Trophoblast cell (in vitro differentiated cells and primary cell): ENCODE measurements around the gene CKMT2.

Experiments
- DNase-seq, 2 donors: peaks; one replicate each; pipeline ENCODE4 v3.0.0-alpha.2; 2016
- H2AFZ ChIP-seq: 2 replicates; pipeline ENCODE4 v1.6.1; 2013; ENCODE audit warnings: low read length, moderate library complexity, mild to moderate bottlenecking; ENCODE audit not compliant: insufficient read depth, poor library complexity
- H2AK5ac ChIP-seq: 2 replicates; pipeline ENCODE4 v1.6.1; 2013; ENCODE audit warnings: mild to moderate bottlenecking, low read length
- H2BK120ac ChIP-seq: 2 replicates; pipeline ENCODE4 v1.6.1; 2013; ENCODE audit warnings: low read length, mild to moderate bottlenecking, moderate library complexity; ENCODE audit not compliant: insufficient read depth, poor library complexity
- H2BK12ac ChIP-seq: 2 replicates; pipeline ENCODE4 v1.6.1; 2013; ENCODE audit warnings: mild to moderate bottlenecking, low read length, moderate library complexity
- H2BK5ac ChIP-seq: 2 replicates; pipeline ENCODE4 v1.6.1; 2013; ENCODE audit warnings: low read length, low read depth, moderate library complexity, mild to moderate bottlenecking; ENCODE audit not compliant: poor library complexity
- H3K14ac ChIP-seq: 2 replicates; pipeline ENCODE4 v1.6.1; 2013; ENCODE audit warnings: mild to moderate bottlenecking, low read length
- H3K18ac ChIP-seq: 2 replicates; pipeline ENCODE4 v1.6.1; 2013; ENCODE audit warnings: mild to moderate bottlenecking, low read length
- H3K23ac ChIP-seq: 2 replicates; pipeline ENCODE4 v1.6.1; 2013; ENCODE audit warnings: low read length
- H3K27ac ChIP-seq: 2 replicates; pipeline ENCODE4 v1.5.1; 2013; ENCODE audit warnings: low read depth, mild to moderate bottlenecking, inconsistent platforms, low read length, moderate library complexity
- H3K27me3 ChIP-seq: 2 replicates; pipeline ENCODE4 v1.6.1; 2013; ENCODE audit warnings: inconsistent platforms, mild to moderate bottlenecking, low read length, moderate library complexity; ENCODE audit not compliant: insufficient read depth
- H3K36me3 ChIP-seq, 2 experiments: 1 replicate in 1 of 2; 2 replicates in 1 of 2; pipeline ENCODE4 v1.6.1; 2013; ENCODE audit warnings: low read length in 2 of 2, mild to moderate bottlenecking in 2 of 2, moderate library complexity in 1 of 2; ENCODE audit not compliant: insufficient read depth in 2 of 2, control insufficient read depth in 1 of 2
- H3K4ac ChIP-seq: 2 replicates; pipeline ENCODE4 v1.6.1; 2013; ENCODE audit warnings: low read depth, mild to moderate bottlenecking, low read length, moderate library complexity
- H3K4me1 ChIP-seq, 2 experiments: 1 replicate in 1 of 2; 2 replicates in 1 of 2; pipeline ENCODE4 v1.6.1; 2013; ENCODE audit warnings: low read length in 2 of 2, mild to moderate bottlenecking in 2 of 2, moderate library complexity in 1 of 2; ENCODE audit not compliant: insufficient read depth in 2 of 2, control insufficient read depth in 1 of 2
- H3K4me2 ChIP-seq: 2 replicates; pipeline ENCODE4 v1.6.1; 2013; ENCODE audit warnings: inconsistent platforms, mild to moderate bottlenecking, low read length, moderate library complexity
- H3K4me3 ChIP-seq: 2 replicates; pipeline ENCODE4 v1.5.1; 2013; ENCODE audit warnings: mild to moderate bottlenecking, low read depth, low read length, inconsistent platforms
- H3K79me1 ChIP-seq: one replicate; pipeline ENCODE4 v1.6.1; 2013; ENCODE audit warnings: low read length
- H3K79me2 ChIP-seq: 2 replicates; pipeline ENCODE4 v1.6.1; 2013; ENCODE audit warnings: low read length, mild to moderate bottlenecking; ENCODE audit not compliant: control insufficient read depth, insufficient read depth, poor library complexity
- H3K9ac ChIP-seq: 2 replicates; pipeline ENCODE4 v1.6.1; 2013; ENCODE audit warnings: mild to moderate bottlenecking, low read length
- H3K9me3 ChIP-seq: 2 replicates; pipeline ENCODE4 v1.6.1; 2013; ENCODE audit warnings: low read depth, mild to moderate bottlenecking, control low read depth, inconsistent platforms, low read length; ENCODE audit not compliant: insufficient read depth
- H4K12ac ChIP-seq: 2 replicates; pipeline ENCODE4 v1.6.1; 2013; ENCODE audit warnings: low read depth, mild to moderate bottlenecking, low read length, moderate library complexity
- H4K8ac ChIP-seq: 2 replicates; pipeline ENCODE4 v1.6.1; 2013; ENCODE audit warnings: low read depth, mild to moderate bottlenecking, low read length, moderate library complexity
- H4K91ac ChIP-seq: one replicate; pipeline ENCODE4 v1.6.1; 2013; ENCODE audit warnings: low read depth, mild to moderate bottlenecking, low read length, moderate library complexity
- WGBS: extraction: QIAGEN DNeasy Blood & Tissue Kit; methylation state at CpG from one replicate; pipeline ENCODE4 v1.1.7; 2013; ENCODE audit warnings: missing lambda C conversion rate; ENCODE audit not compliant: insufficient read length, insufficient coverage; ENCODE audit errors: extremely low coverage; 5-methylcytosine and 5-hydroxymethylcytosine counted together

The CKMT2 gene

DNA sequence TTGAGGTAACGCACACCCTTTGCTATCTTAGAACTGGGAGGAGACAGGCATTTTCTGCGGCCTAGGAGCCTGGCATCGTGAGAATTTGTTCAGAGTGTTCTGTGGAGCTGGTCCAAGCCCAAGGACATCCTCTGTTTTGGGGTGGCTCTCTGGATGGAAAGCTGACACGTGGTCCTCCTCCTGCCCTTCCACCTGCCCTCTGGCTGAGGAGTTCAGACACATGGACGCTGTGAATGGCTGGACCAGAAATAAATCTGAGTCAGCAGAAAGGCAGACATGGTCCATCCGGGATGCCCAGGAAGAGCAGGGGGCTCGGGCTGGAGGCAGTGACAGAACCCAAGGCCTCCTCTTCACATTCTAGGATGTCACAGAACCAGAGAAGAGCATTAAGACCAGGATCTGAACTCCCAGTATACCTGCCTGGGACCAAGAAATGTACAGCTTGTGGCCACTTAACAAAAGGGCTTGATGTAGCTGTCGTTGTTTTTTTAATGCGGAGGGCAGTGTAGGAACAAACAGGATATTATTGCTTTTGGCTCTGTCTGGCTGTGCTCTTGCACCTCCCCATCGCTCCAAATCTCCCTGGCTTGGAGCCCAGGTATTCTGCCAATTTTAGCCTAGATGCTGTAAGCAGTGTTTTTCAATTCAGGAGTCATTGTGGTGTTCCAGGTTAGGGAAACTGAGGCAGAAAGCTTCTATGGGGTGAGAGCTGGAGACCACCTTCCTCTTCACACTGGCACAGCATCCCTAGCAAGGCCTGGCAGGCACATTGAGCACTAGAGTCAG lies 2.4 kb downstream of the CKMT2 start:
- no CpG with 5 or more reads among the region's 10 CpGs for WGBS
- no peak overlapping the region for H3K4ac ChIP-seq
- H2BK5ac ChIP-seq: no peak overlapping the region
- peaks cover 7% of the 10 kb centered on the region for H3K79me1 ChIP-seq
- H3K4me2 ChIP-seq: no peak overlapping the region
- no peak overlapping the region for H2AFZ ChIP-seq
- H3K79me2 ChIP-seq: no peaks in the 10 kb centered on the region
- H4K91ac ChIP-seq: no peak overlapping the region
- H3K18ac ChIP-seq: no peak overlapping the region
- no peak overlapping the region for H3K14ac ChIP-seq
- H2AK5ac ChIP-seq: no peak overlapping the region
- H3K23ac ChIP-seq: no peak overlapping the region
- H3K36me3 ChIP-seq: peaks cover 0 to 3% of the 10 kb centered on the region in 2 experiments
- no peak overlapping the region for H4K8ac ChIP-seq
- DNase-seq: no peak
- no peak overlapping the region for H3K27ac ChIP-seq
- H4K12ac ChIP-seq: no peak overlapping the region
- no peaks in the 10 kb centered on the region for H3K27me3 ChIP-seq
- no peak overlapping the region for H3K9ac ChIP-seq
- peaks cover 2% of the 10 kb centered on the region for H3K9me3 ChIP-seq
- H2BK120ac ChIP-seq: no peak overlapping the region
- no peak overlapping the region for H3K4me3 ChIP-seq
- H2BK12ac ChIP-seq: no peak overlapping the region
- peaks cover 18 to 30% of the 10 kb centered on the region in 2 experiments for H3K4me1 ChIP-seq

DNA sequence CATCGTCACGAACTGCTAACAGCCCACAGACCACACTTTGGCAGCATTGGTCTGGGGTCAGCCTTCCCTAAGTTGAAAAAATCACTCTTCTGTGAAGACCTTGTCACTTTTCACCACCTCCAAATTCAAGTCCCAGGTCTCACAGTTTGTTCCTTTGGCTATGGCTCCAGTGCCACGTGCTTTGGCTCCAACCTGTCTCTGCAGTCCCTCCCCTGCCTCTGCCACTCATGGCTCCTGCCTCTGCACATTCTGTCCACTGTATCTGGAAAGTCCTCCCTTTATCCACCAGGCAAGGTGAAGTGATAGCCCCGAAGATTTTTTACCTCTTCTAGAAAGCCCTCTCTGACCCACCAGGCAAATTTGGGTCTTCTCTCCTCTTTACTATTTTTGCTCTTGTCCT lies 5.3 kb downstream of the CKMT2 start:
- no peaks in the 10 kb centered on the region for H3K27me3 ChIP-seq
- no peak for DNase-seq
- no peak overlapping the region for H3K4ac ChIP-seq
- H3K4me2 ChIP-seq: no peak overlapping the region
- H2BK120ac ChIP-seq: no peak overlapping the region
- H3K36me3 ChIP-seq: peaks cover 0 to 3% of the 10 kb centered on the region in 2 experiments
- no peak overlapping the region for H2AK5ac ChIP-seq
- H3K79me1 ChIP-seq: peaks cover 10% of the 10 kb centered on the region
- no peak overlapping the region for H2BK12ac ChIP-seq
- H3K9me3 ChIP-seq: peaks cover 2% of the 10 kb centered on the region
- no peak overlapping the region for H4K91ac ChIP-seq
- no peak overlapping the region for H2BK5ac ChIP-seq
- no peak overlapping the region for H3K4me3 ChIP-seq
- no peak overlapping the region for H3K27ac ChIP-seq
- H3K14ac ChIP-seq: no peak overlapping the region
- H3K23ac ChIP-seq: no peak overlapping the region
- no peak overlapping the region for H3K9ac ChIP-seq
- H4K12ac ChIP-seq: no peak overlapping the region
- H2AFZ ChIP-seq: no peak overlapping the region
- no peak overlapping the region for H4K8ac ChIP-seq
- no peaks in the 10 kb centered on the region for H3K79me2 ChIP-seq
- H3K18ac ChIP-seq: no peak overlapping the region
- H3K4me1 ChIP-seq: peaks cover 17 to 34% of the 10 kb centered on the region in 2 experiments
- no CpG with 5 or more reads among the region's 4 CpGs for WGBS

DNA sequence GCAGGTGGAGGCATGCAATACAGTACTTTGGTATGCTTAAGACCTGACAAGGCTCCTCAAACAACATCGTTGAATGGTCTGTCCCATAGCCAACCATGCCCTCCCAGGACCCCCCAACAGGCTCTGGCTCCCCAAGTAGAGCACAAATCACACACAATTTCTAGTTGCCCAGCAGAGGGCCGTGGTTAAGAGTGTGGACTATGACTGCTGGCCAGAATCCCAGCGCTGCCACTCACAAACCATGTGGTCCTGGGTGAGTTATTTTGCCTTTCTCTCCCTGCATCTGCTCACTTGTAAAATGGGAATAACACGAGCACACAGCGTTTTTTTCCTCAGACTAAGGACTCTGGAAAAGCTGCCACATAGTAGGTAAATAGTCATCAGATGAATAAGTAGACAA lies 6.5 kb downstream of the CKMT2 start:
- Histone ChIP-seq H3K4me2 (no peak overlapping the region), H3K36me3 (peaks cover 2 to 3% of the 10 kb centered on the region in 2 experiments), H3K79me2 (no peaks in the 10 kb centered on the region), H4K8ac (no peak overlapping the region), H3K4ac (no peak overlapping the region), H3K27ac (no peak overlapping the region), H2AK5ac (no peak overlapping the region), H3K18ac (no peak overlapping the region), H3K9ac (no peak overlapping the region), H3K9me3 (peaks cover 2% of the 10 kb centered on the region), H3K79me1 (peaks cover 5% of the 10 kb centered on the region), H2AFZ (no peak overlapping the region), H3K23ac (no peak overlapping the region), H2BK120ac (no peak overlapping the region), H4K12ac (no peak overlapping the region), H2BK5ac (no peak overlapping the region), H3K4me1 (peaks cover 10 to 27% of the 10 kb centered on the region in 2 experiments), H3K27me3 (no peaks in the 10 kb centered on the region), H2BK12ac (no peak overlapping the region), H3K14ac (no peak overlapping the region), H3K4me3 (no peak overlapping the region), H4K91ac (no peak overlapping the region)
- no peak for DNase-seq
- no CpG with 5 or more reads among the region's 5 CpGs for WGBS

DNA sequence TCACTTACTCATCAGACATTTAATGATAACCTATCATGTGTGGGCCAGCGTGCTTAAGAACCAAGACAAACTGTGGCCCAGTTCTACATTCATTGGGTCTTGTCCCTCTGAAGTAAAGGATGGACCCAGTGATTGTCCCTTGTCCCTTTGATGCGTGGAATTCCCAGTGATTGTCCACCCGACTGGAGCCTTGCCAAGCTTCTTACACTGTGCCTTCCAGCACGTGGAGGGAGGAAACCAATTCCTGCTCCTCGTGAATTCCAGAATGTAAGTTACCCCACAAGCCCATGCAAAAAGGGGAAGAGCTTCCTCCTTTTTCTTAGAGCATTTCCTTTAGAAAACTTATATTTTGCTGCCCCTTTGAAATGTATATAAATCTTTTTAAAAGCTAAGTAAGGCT lies 7.9 kb downstream of the CKMT2 start:
- Histone ChIP-seq H3K4me2 (no peak overlapping the region), H4K12ac (no peak overlapping the region), H3K4ac (no peak overlapping the region), H2BK120ac (no peak overlapping the region), H4K91ac (no peak overlapping the region), H3K23ac (no peak overlapping the region), H4K8ac (no peak overlapping the region), H3K14ac (no peak overlapping the region), H2BK12ac (no peak overlapping the region), H3K79me1 (peaks cover 3% of the 10 kb centered on the region), H3K4me1 (peaks cover 15 to 30% of the 10 kb centered on the region in 2 experiments), H3K9ac (no peak overlapping the region), H3K27me3 (no peaks in the 10 kb centered on the region), H3K27ac (no peak overlapping the region), H3K4me3 (no peak overlapping the region), H3K79me2 (no peaks in the 10 kb centered on the region), H2BK5ac (no peak overlapping the region), H3K18ac (no peak overlapping the region), H2AK5ac (no peak overlapping the region), H2AFZ (no peak overlapping the region), H3K9me3 (peaks cover 2% of the 10 kb centered on the region), H3K36me3 (peaks cover 3 to 5% of the 10 kb centered on the region in 2 experiments)
- WGBS: no CpG with 5 or more reads among the region's 5 CpGs
- DNase-seq: no peak
